ENCODE results near the gene NUDT5. TPM values are rescaled to one million over a fixed set of nuclear protein-coding genes. Genes with fewer than 3 reads are reported as not detected.

Gene NUDT5
- total RNA-seq, 1 donor from 2014 or later: 30.7 TPM

DNA sequence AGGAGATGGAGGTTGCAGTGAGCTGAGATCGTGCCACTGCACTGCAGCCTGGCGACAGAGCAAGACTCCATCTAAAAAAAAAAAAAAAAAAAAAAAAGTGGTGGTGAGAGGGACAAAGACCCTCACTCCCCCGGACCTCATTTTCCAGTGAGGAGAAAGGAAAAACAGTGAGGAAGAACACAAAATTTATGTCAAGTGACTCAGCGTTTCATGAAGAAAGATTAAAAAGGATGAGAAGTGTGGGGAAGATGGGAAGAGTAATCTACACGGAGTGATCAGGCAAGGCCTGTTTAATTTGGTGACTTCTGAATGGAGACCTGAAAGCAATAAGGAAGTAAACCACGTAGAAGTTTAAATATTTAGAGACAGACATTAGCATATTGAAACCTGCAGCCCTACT lies 7.0 kb downstream of the NUDT5 start:
- no peaks in the 10 kb centered on the region for H3K9me3 ChIP-seq
- H3K4me1 ChIP-seq: peaks cover 8% of the 10 kb centered on the region
- TF ChIP-seq POLR2A (IDR thresholded peaks at IDR 0.05): no peak
- no peak for TF ChIP-seq POLR2AphosphoS5 (IDR thresholded peaks at IDR 0.05; ENCODE audit: insufficient read depth in 1 of 2, low read depth in 1 of 2)
- no peak for TF ChIP-seq CTCF (IDR thresholded peaks at IDR 0.05)
- no peak for DNase-seq (ENCODE audit: extremely low spot score in 2 of 2)
- H3K4me3 ChIP-seq: no peak overlapping the region
- H3K36me3 ChIP-seq: peaks cover 0 to 22% of the 10 kb centered on the region in 2 donors
- intact Hi-C loops (cut with DNase I): no loop called here
- no peak overlapping the region for H3K27ac ChIP-seq
- H3K27me3 ChIP-seq: no peaks in the 10 kb centered on the region

DNA sequence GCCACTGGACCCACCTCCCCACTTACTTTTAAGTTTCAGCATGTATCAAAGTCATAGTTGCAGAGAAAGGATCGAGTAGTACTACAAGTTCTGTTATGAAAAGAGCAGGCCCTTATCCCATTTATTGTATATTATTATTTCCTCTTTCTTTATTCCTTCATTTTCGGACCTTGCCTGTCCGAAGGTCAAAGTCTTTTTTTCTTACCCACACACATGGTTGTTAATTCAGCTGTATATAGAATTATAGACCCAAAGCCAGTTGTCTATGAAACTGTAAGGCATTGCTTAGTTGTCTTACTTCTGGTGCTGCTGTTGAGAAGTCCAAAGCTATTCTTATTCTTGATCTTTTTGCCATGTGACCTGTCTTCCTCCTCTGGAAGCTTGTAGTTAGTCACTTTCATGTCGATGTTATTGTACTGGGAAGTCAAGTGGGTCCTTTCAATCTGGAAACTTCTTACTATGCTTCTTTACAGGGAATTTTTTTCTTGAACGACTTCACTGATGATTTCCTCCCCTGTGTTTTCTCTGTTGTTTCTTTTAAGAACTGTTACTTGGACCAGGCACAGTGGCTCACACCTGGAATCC lies 8.3 kb downstream of the NUDT5 start:
- no peak overlapping the region for H3K4me3 ChIP-seq
- no peaks in the 10 kb centered on the region for H3K4me1 ChIP-seq
- H3K9me3 ChIP-seq: no peaks in the 10 kb centered on the region
- no peak for TF ChIP-seq POLR2AphosphoS5 (IDR thresholded peaks at IDR 0.05; ENCODE audit: insufficient read depth in 1 of 2, low read depth in 1 of 2)
- no peak for TF ChIP-seq POLR2A (IDR thresholded peaks at IDR 0.05)
- TF ChIP-seq CTCF (IDR thresholded peaks at IDR 0.05): no peak
- no peak for DNase-seq (ENCODE audit: extremely low spot score in 2 of 2)
- no peaks in the 10 kb centered on the region for H3K27me3 ChIP-seq
- H3K36me3 ChIP-seq: peaks cover 0 to 22% of the 10 kb centered on the region in 2 donors
- intact Hi-C loops (cut with DNase I): no loop called here
- H3K27ac ChIP-seq: no peak overlapping the region

DNA sequence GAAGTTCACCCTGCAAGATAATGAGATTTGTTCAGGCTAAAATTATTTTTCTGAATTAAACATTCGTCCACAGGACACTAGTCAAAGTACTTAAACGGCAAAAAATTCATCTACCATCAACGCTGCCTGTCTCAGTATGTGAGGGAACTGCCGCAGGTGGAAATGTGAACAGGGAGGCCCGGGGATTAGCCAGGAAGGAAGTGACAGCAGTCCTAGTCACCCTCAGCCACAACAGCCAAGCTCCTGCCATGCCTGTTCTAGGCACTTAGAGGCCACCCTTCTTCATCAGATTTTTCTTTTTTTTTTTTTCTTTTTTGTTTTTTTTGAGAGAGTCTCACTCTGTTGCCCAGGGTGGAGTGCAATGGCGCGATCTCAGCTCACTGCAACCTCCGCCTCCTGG lies 9.4 kb downstream of the NUDT5 start:
- H3K36me3 ChIP-seq: peaks cover 0 to 30% of the 10 kb centered on the region in 2 donors
- H3K4me3 ChIP-seq: no peak overlapping the region
- H3K27me3 ChIP-seq: no peaks in the 10 kb centered on the region
- TF ChIP-seq POLR2A (IDR thresholded peaks at IDR 0.05): no peak
- TF ChIP-seq CTCF (IDR thresholded peaks at IDR 0.05): no peak
- no peak for TF ChIP-seq POLR2AphosphoS5 (IDR thresholded peaks at IDR 0.05; ENCODE audit: insufficient read depth in 1 of 2, low read depth in 1 of 2)
- DNase-seq (ENCODE audit: extremely low spot score in 2 of 2): no peak
- H3K4me1 ChIP-seq: no peaks in the 10 kb centered on the region
- H3K9me3 ChIP-seq: no peaks in the 10 kb centered on the region
- H3K27ac ChIP-seq: no peak overlapping the region
- intact Hi-C loops (cut with DNase I): no loop called here

GRCh38 chr10:12184165-12184564 lies 11.5 kb downstream of the NUDT5 start:
- H3K36me3 ChIP-seq: peaks cover 0 to 33% of the 10 kb centered on the region in 2 donors
- intact Hi-C loops (cut with DNase I): no loop called here

More at GRCh38 chr10:12184165-12184564, 11.5 kb downstream of the NUDT5 start:
- no peak for TF ChIP-seq POLR2A (IDR thresholded peaks at IDR 0.05)
- TF ChIP-seq POLR2AphosphoS5 (IDR thresholded peaks at IDR 0.05; ENCODE audit: insufficient read depth in 1 of 2, low read depth in 1 of 2): no peak
- no peak for TF ChIP-seq CTCF (IDR thresholded peaks at IDR 0.05)
- no peak overlapping the region for H3K4me3 ChIP-seq
- H3K4me1 ChIP-seq: no peaks in the 10 kb centered on the region
- no peak overlapping the region for H3K27ac ChIP-seq
- no peaks in the 10 kb centered on the region for H3K27me3 ChIP-seq
- H3K9me3 ChIP-seq: no peaks in the 10 kb centered on the region
- no peak for DNase-seq (ENCODE audit: extremely low spot score in 2 of 2)

Data from vagina (tissue), 2 donors.